Measurements from ENCODE around the gene TFDP1. TPM values are rescaled to one million over a fixed set of nuclear protein-coding genes. Genes with fewer than 3 reads are reported as not detected.

The TFDP1 gene
- total RNA-seq, 2 donors from 2014 or later = 36.6 to 40.3 TPM

DNA sequence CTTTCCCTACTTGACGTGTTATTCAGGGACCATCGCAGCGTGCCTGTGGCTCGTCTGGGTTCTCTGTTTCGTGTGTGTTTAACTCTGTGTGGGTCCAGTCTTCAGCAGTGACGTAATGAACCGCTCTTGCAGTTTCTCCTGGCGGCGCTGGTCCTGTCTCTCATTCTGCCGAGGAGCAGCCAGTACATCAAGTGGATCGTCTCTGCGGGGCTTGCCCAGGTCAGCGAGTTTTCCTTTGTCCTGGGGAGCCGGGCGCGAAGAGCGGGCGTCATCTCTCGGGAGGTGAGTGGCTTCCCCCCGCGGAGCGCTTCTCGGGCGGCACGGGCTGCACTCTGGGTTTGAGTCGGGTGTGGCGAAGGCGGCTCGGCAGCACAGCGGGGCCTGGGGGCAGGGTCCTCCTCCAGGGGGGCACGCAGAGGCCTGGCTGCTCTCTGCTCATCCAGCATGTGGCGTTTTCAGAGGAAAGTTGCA is 36.3 kb upstream of the TFDP1 start:
- intact Hi-C loops (cut with DNase I) = no loop called here
- DNase-seq (ENCODE audit: low spot score) = peak; percentile 82

- DNase-seq (ENCODE audit: low spot score) = peak; percentile 73
- intact Hi-C loops (cut with DNase I) = no loop called here
Observed at GRCh38 chr13:113548778-113549621, 35.6 kb upstream of the TFDP1 start.

GRCh38 chr13:113550453-113550852 is 34.1 kb upstream of the TFDP1 start:
- DNase-seq (ENCODE audit: low spot score) = peak; percentile 29
- intact Hi-C loops (cut with DNase I) = no loop called here

GRCh38 chr13:113551081-113552000 is 33.2 kb upstream of the TFDP1 start:
- intact Hi-C loops (cut with DNase I) = no loop called here

DNA sequence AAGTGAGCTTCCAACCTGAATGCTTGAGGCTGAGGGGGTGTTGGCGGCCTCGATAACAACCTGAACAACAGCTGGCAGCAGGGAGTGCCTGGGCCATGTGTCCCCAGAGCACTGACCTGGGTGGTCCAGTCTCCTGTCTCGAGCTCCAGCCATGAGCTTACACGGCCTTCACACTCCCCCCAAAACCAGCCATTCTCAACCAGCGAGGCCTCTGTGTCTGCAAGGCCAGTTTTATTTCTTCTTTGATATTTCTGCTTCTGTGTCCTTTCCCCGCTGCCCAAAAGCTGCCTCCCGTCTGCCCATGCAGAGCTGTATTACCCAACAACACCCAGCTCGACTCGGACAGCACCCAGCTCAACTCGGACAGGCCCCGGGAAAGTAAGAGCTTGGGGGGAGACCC is 32.5 kb upstream of the TFDP1 start:
- intact Hi-C loops (cut with DNase I) = no loop called here

More at GRCh38 chr13:113551081-113552000, 33.2 kb upstream of the TFDP1 start:
- DNase-seq (ENCODE audit: low spot score) = peak; percentile 30

GRCh38 chr13:113552786-113553434 is 31.6 kb upstream of the TFDP1 start:
- DNase-seq (ENCODE audit: low spot score) = peak; percentile 40
- intact Hi-C loops (cut with DNase I) = no loop called here

More for the DNA sequence above, 32.5 kb upstream of the TFDP1 start:
- DNase-seq (ENCODE audit: low spot score) = peak; percentile 62

DNA sequence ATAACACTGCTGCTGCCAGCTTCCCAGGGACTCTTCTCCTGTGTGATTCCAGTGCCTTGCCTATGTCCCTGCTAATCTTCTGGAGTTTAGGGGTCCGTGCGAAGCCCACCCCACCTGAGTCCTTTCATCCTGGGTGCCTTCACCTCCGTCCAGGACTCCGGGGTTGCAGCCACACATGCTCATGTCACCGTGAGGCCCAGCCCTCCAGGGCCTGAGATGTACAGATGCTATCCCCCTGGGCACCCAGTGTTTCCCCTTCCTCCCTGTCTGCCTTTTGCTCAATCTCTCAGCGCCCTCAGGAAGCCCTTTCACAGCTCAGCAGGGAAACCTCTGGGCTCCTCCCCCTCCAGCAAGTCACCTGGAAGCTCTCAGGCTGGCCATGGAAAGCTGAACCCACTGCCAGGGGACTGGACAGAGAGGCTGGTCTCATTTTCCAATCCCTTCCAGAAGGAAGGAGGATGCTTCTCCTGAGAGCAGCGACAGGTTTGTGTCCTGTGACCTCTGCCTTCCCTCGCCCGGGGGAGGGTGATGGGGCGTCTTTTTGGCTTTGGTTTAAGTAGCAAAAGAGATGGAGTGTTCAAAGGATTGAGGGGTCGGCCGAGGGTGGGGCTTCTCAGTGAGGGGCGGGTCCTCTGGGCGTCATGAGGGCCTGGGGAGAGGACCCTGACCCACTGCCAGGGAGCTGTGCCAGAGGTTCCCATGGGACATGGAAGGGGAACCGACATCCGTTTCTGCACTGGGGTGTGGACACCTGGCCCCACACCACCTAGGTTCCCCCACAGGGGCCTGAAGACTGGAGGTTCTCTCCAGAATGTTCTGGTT is 30.8 kb upstream of the TFDP1 start:
- peak; percentile 59 for DNase-seq (ENCODE audit: low spot score)
- intact Hi-C loops (cut with DNase I) = no loop called here

DNA sequence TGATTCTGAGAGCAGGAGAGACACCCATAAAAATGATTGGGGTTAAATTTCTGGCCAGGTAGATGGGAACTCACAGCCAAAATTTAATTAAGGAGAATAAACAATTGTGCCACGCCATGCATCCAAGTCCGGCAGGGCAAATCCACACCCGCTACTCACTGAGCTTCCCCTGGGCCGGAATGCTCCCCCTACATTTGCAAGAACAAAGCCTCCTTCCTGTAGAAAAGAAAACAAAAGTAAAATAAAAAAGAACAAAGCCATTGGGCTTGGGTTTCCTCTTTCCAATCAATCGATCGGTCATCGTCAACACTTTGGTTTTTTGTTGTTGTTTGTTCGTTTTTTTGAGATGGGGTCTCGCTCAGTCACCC is 30.2 kb upstream of the TFDP1 start:
- intact Hi-C loops (cut with DNase I) = no loop called here

DNA sequence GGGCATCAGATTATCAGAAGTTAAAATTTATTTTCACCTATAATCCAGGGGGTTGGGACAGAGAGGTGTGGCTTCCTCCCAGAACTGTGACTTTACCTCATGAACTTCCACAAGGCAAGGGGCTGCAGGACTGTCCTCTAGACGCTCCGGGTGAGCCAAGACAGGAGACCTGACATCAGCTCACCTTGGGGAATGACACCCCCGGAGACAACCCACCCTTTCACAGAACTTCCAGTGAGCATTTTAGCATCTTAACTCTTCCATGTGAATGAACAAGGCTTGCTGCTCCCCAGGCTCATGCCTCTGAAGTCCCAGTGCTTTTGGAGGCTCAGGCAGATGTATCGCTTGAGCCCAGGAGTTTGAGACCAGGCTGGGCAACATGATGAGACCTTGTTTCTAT is 29.4 kb upstream of the TFDP1 start:
- intact Hi-C loops (cut with DNase I) = no loop called here

More for the DNA sequence above, 30.2 kb upstream of the TFDP1 start:
- no peak for DNase-seq (ENCODE audit: low spot score)

GRCh38 chr13:113557013-113557412 is 27.5 kb upstream of the TFDP1 start:
- peak; percentile 36 for DNase-seq (ENCODE audit: low spot score)

More for the DNA sequence above, 29.4 kb upstream of the TFDP1 start:
- DNase-seq (ENCODE audit: low spot score) = peak; percentile 38

DNA sequence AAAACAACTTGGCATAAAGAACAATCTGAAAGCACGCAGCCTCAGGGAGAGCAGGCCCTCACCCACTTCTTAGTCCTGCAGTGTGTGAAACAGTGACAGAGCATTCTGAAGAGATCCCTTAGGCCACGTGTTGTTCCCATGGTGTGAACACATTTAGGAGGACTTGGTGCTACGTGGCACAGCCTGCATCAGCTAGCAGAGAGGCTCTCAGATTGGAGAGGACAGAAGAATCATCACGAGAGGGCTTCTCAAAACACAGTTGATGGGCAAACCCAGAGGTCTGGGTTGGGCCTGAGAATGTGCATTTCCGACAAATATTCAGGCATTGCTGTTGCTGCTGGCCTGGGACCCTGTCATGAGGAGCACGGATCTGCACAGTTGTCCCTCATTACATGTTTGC is 26.1 kb upstream of the TFDP1 start:
- peak; percentile 18 for DNase-seq (ENCODE audit: low spot score)
- intact Hi-C loops (cut with DNase I) = no loop called here

More at GRCh38 chr13:113557013-113557412, 27.5 kb upstream of the TFDP1 start:
- intact Hi-C loops (cut with DNase I) = no loop called here

DNA sequence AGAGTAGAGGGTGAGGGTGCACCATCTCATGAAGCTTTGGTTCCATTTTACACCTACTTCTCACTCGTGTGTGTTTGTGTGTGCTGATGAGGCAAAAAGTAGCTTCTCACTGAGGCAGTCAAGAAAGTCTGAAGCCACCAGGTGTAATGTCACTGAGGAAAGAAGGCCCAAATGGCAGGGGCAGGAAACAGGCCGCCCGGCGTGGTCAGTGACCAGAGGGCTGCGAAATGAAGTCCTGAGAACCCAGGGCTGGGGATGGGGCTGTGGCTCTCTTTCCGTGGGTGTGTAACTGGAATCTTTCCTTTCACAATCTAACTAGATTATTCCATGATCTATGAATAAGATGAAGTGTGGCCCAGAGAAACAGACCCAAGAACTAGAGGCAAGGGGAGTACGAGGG is 25.5 kb upstream of the TFDP1 start:
- peak; percentile 61 for DNase-seq (ENCODE audit: low spot score)
- intact Hi-C loops (cut with DNase I) = no loop called here

DNA sequence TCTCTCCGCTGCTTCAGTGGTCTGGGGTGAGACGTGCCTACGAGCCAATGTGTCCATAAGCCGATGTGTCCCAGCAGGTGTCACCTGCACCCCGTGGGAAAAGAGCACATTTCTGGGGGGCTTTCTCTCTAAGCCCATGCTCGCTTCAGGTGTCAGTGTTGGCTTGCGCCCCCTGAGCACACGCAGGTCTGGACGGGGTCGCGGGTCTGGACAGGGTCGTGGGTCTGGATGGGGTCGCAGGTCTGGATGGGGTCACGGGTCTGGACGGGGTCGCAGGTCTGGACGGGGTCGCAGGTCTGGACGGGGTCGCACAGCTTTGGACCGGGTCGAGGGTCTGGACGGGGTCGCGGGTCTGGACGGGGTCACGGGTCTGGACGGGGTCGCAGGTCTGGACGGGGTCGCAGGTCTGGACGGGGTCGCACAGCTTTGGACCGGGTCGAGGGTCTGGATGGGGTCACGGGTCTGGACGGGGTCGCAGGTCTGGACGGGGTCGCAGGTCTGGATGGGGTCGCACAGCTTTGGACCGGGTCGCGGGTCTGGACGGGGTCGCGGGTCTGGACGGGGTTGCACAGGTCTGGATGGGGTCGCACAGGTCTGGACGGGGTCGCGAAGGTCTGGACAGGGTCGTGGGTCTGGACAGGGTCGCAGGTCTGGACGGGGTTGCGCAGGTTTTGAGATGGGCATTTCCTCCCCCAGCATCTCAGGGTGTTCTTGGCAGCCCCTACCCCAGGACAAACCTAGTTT is 24.5 kb upstream of the TFDP1 start:
- intact Hi-C loops (cut with DNase I) = no loop called here

GRCh38 chr13:113560645-113561416 is 23.7 kb upstream of the TFDP1 start:
- intact Hi-C loops (cut with DNase I) = no loop called here
- DNase-seq (ENCODE audit: low spot score) = peak; percentile 72

More for the DNA sequence above, 24.5 kb upstream of the TFDP1 start:
- DNase-seq (ENCODE audit: low spot score) = peak; percentile 71

GRCh38 chr13:113561417-113562084 is 23.0 kb upstream of the TFDP1 start:
- peak; percentile 59 for DNase-seq (ENCODE audit: low spot score)
- intact Hi-C loops (cut with DNase I) = no loop called here

GRCh38 chr13:113562085-113562749 is 22.3 kb upstream of the TFDP1 start:
- intact Hi-C loops (cut with DNase I) = no loop called here
- peak; percentile 87 for DNase-seq (ENCODE audit: low spot score)

All from posterior vena cava (tissue), 2 donors.